GM19043 (cell line): ENCODE results near the gene LCP1.

Source experiments
- ATAC-seq: cut with Tn5 transposase; IDR thresholded peaks from one replicate; pipeline ENCODE4 v1.9.1; 2021; ENCODE audit warnings: low read depth; ENCODE audit not compliant: unreplicated experiment

LCP1 gene

GRCh38 chr13:46131705-46132104, 50.3 kb downstream of the LCP1 start:
- ATAC-seq, result no peak

GRCh38 chr13:46129955-46130618, 51.9 kb downstream of the LCP1 start:
- no peak for ATAC-seq

- ATAC-seq, result no peak
Observed at GRCh38 chr13:46129124-46129523, 52.9 kb downstream of the LCP1 start.

GRCh38 chr13:46127358-46128023, 54.5 kb downstream of the LCP1 start:
- ATAC-seq, result no peak

- peak; percentile 67 for ATAC-seq
Observed at GRCh38 chr13:46126552-46127357, 55.2 kb downstream of the LCP1 start.

GRCh38 chr13:46126056-46126455, 55.9 kb downstream of the LCP1 start:
- ATAC-seq, result no peak

- ATAC-seq, result no peak
Observed at GRCh38 chr13:46124967-46125933, 56.7 kb downstream of the LCP1 start.

- no peak for ATAC-seq
Observed at GRCh38 chr13:46124531-46124966, 57.4 kb downstream of the LCP1 start.

- ATAC-seq, result no peak
Observed at GRCh38 chr13:46122304-46122703, 59.7 kb downstream of the LCP1 start.

- ATAC-seq, result no peak
Observed at GRCh38 chr13:46121597-46122163, 60.3 kb downstream of the LCP1 start.

GRCh38 chr13:46121033-46121432, 60.9 kb downstream of the LCP1 start:
- no peak for ATAC-seq

GRCh38 chr13:46119883-46120614, 61.9 kb downstream of the LCP1 start:
- no peak for ATAC-seq

- no peak for ATAC-seq
Observed at GRCh38 chr13:46116653-46117502, 65.1 kb downstream of the LCP1 start.

GRCh38 chr13:46114613-46115012, 67.4 kb downstream of the LCP1 start:
- ATAC-seq, result no peak

- ATAC-seq, result no peak
Observed at GRCh38 chr13:46113596-46113995, 68.4 kb downstream of the LCP1 start.

- no peak for ATAC-seq
Observed at GRCh38 chr13:46111151-46111550, 70.8 kb downstream of the LCP1 start.

- no peak for ATAC-seq
Observed at GRCh38 chr13:46109451-46109850, 72.5 kb downstream of the LCP1 start.

GRCh38 chr13:46106839-46107371, 75.1 kb downstream of the LCP1 start:
- no peak for ATAC-seq
